SJSA1 (cell line): Measurements from ENCODE around the gene LPCAT4. TPM values are rescaled to one million over a fixed set of nuclear protein-coding genes. Genes with fewer than 3 reads are reported as not detected.

Experiments
- DNase-seq, 2 experiments: peaks; one replicate each; pipeline ENCODE4 v3.0.0-alpha.2; 2015 to 2020; ENCODE audit warnings: low spot score in 2 of 2, low read depth in 1 of 2
- H3K27ac ChIP-seq: fragments of 250-450 bp; sonication (Bioruptor Pico); 2 replicates; pipeline ENCODE4 v1.5.1; 2020; ENCODE audit warnings: mild to moderate bottlenecking, moderate library complexity
- H3K27me3 ChIP-seq: fragments of 250-450 bp; sonication (Bioruptor Pico); replicated peaks from 2 replicates; pipeline ENCODE4 v1.5.1; 2020; ENCODE audit warnings: mild to moderate bottlenecking, moderate library complexity
- H3K36me3 ChIP-seq: fragments of 250-450 bp; sonication (Bioruptor Pico); 2 replicates; pipeline ENCODE4 v1.5.1; 2020; ENCODE audit warnings: mild to moderate bottlenecking
- H3K4me1 ChIP-seq: fragments of 250-450 bp; sonication (Bioruptor Pico); replicated peaks from 2 replicates; pipeline ENCODE4 v1.6.1; 2021; ENCODE audit warnings: mild to moderate bottlenecking
- H3K4me3 ChIP-seq: fragments of 250-450 bp; sonication (Bioruptor Pico); 2 replicates; pipeline ENCODE4 v1.5.1; 2020; ENCODE audit warnings: mild to moderate bottlenecking
- H3K9me3 ChIP-seq: fragments of 250-450 bp; sonication (Bioruptor Pico); replicated peaks from 2 replicates; pipeline ENCODE4 v1.5.1; 2020; ENCODE audit warnings: mild to moderate bottlenecking
- total RNA-seq: library from RNA; depleted of rRNA; stranded (reverse); fragments of >200 nt; shearing (Covaris generic); gene quantifications from 2 replicates; pipeline ENCODE4 v1.2.3, GENCODE V29; 2014; rRNA removed

Gene LPCAT4
- total RNA-seq, 1 experiment from 2014 or later: 7.5 TPM

DNA sequence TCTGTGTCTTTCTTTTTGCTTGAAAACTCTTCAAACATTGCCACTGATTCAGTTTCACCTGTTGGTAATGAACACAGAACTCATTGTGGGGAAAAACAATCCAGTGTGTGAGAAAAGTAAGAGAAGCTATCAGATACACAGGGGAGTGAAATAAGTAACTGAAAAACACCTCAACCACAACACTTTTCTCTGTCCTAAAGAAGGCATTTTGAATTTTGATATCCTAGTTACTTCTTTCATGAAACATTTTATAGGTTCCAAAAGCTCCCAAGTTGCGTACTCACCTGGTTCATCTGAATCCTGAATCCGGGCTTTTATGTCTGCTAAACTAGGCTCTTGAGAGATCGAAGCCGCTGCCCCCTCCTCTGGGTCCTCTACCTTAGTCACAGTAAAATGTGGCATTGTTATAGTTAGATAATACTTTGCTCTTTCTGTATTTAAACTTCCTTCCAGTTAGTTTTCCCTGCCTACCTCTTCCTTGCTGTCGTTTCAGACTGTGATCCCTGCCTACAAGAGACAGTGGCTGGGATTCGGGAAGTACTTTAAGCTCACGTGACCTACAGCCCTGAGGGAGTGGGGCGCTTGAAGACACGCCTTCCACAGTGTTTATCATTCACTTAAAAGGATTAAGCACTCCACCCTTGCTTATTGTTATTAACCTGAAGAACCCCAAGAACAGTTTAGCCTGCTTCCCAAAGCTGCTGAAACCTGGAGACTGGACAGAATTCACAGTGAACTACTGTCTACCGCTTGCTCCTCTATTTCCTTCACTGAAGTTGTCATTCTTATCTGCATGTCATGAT, 48.5 kb downstream of the LPCAT4 start:
- Histone ChIP-seq H3K27me3 (no peaks in the 10 kb centered on the region), H3K4me1 (no peaks in the 10 kb centered on the region), H3K9me3 (no peaks in the 10 kb centered on the region), H3K4me3 (no peak overlapping the region), H3K36me3 (no peaks in the 10 kb centered on the region), H3K27ac (no peak overlapping the region)
- DNase-seq: no peak

DNA sequence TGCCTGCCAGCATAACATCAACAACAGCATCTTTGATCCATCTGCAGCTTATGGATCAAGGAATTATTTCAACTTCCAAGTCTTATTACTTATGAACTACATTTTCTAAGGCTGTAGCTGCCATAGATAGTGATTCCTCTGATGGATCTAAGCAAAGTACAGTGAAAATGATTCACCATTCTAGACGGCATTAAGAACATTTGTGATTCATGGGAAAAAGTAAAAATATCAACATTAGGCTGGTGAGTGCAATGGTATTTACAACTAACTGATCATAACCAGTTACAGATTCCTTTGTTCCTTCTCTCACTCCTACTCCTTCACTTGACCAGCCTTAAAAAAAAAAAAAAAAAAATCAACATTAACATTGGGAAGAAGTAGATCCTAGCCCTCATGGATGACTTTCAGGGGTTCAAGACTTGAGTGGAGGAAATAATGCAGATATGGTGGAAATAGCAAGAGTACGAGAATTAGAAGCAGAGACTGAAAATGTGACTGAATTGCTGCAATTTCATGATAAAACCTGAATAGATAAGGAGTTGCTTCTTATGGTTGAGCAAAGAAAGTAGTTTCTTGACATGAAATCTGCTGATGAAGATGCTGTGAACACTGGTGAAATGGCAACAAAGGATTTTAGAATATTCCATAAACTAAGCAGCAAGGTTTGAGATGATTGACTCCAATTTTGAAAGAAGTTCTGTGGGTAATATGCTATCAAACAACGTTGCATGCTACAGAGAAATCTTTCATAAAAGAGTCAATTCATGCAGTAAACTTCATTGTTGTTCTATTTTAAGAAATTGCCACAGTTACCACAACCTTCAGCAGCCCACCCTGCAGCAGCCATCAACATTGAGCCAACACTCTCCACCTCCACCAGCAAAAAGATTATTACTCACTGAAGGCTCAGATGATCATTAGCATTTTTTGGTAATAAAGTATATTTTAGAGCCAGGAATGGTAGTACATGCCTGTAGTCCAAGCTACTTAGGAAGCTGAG, 52.2 kb downstream of the LPCAT4 start:
- H3K27me3 ChIP-seq: no peaks in the 10 kb centered on the region
- DNase-seq: no peak
- H3K36me3 ChIP-seq: no peaks in the 10 kb centered on the region
- H3K4me3 ChIP-seq: no peak overlapping the region
- H3K9me3 ChIP-seq: no peaks in the 10 kb centered on the region
- H3K4me1 ChIP-seq: no peaks in the 10 kb centered on the region
- no peak overlapping the region for H3K27ac ChIP-seq

DNA sequence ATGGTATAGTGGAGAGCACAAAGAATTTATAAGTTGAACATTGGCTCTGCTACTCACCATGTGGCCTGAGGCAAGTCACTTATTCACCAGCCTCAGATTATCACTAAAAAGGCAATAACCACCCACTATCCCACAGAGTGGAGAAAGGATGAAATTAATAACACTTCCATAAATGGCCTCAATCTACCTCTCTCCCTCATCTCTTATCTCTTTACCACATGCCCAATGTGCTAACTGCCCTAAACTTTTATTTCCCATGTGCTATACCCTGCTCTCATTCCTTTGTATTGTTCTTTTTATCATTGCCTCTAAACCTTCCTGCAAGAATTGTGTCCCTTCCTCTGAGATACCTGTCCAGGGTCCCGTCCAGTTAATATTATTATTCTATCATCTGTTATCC, 55.4 kb downstream of the LPCAT4 start:
- no peaks in the 10 kb centered on the region for H3K27me3 ChIP-seq
- no peaks in the 10 kb centered on the region for H3K36me3 ChIP-seq
- H3K4me1 ChIP-seq: no peaks in the 10 kb centered on the region
- no peak overlapping the region for H3K4me3 ChIP-seq
- no peak overlapping the region for H3K27ac ChIP-seq
- no peak for DNase-seq
- no peaks in the 10 kb centered on the region for H3K9me3 ChIP-seq

Other genes starting within 250 kb of the LPCAT4 start
- 75.8 and 91.2 TPM in 2 replicates for gene KATNBL1, start 157.1 kb downstream of the LPCAT4 start, total RNA-seq
- 224 and 283 TPM in 2 replicates for gene EMC4, start 142.2 kb downstream of the LPCAT4 start, total RNA-seq
- 1.8 and 2.4 TPM in 2 replicates for gene SLC12A6, start 29.4 kb downstream of the LPCAT4 start, total RNA-seq
- 248 and 300 TPM in 2 replicates for gene NOP10, start 24.1 kb downstream of the LPCAT4 start, total RNA-seq
- not detected in 2 replicates for gene NUTM1, start 23.9 kb downstream of the LPCAT4 start, total RNA-seq
- gene GOLGA8A, start 70.6 kb upstream of the LPCAT4 start, total RNA-seq: 3.4 and 16.0 TPM in 2 replicates
- gene GOLGA8B, start 216.5 kb upstream of the LPCAT4 start, total RNA-seq: 15.9 and 20.9 TPM in 2 replicates